Endodermal cell (in vitro differentiated cells): ENCODE results near the gene BRCC3. TPM values are rescaled to one million over a fixed set of nuclear protein-coding genes. Genes with fewer than 3 reads are reported as not detected.

Experiments
- DNase-seq: peaks from one replicate; pipeline ENCODE4 v3.0.0-alpha.2; 2017
- H3K27ac ChIP-seq: 2 replicates; pipeline ENCODE4 v1.5.1; 2013; ENCODE audit warnings: mild to moderate bottlenecking, low read depth, low read length, moderate library complexity
- H3K27me3 ChIP-seq: 2 replicates; pipeline ENCODE4 v1.6.1; 2013; ENCODE audit warnings: mild to moderate bottlenecking, low read length, moderate library complexity; ENCODE audit not compliant: insufficient read depth, control insufficient read depth, poor library complexity, severe bottlenecking
- H3K36me3 ChIP-seq: 2 replicates; pipeline ENCODE4 v1.7.0; 2013; ENCODE audit warnings: mild to moderate bottlenecking, low read length, moderate library complexity; ENCODE audit not compliant: control insufficient read depth, insufficient read depth
- H3K4me1 ChIP-seq: one replicate; pipeline ENCODE4 v1.7.0; 2013; ENCODE audit warnings: low read length; ENCODE audit not compliant: control insufficient read depth, insufficient read depth
- H3K4me3 ChIP-seq: 2 replicates; pipeline ENCODE4 v1.5.1; 2013; ENCODE audit warnings: mild to moderate bottlenecking, low read length, moderate library complexity
- H3K9ac ChIP-seq: 2 replicates; pipeline ENCODE4 v1.6.1; 2013; ENCODE audit warnings: mild to moderate bottlenecking, low read length, moderate library complexity; ENCODE audit not compliant: poor library complexity, severe bottlenecking; ENCODE audit errors: extremely low read depth
- H3K9me3 ChIP-seq: 2 replicates; pipeline ENCODE4 v1.6.1; 2013; ENCODE audit warnings: mild to moderate bottlenecking, low read length, moderate library complexity; ENCODE audit not compliant: control insufficient read depth
- H3K27ac Mint-ChIP-seq: 2 replicates; pipeline ENCODE4 v1.8.0; 2020; ENCODE audit warnings: mixed read lengths
- H3K27me3 Mint-ChIP-seq: 2 replicates; pipeline ENCODE4 v1.8.0; 2021; ENCODE audit warnings: mild to moderate bottlenecking, mixed read lengths; ENCODE audit not compliant: insufficient read depth
- H3K36me3 Mint-ChIP-seq: 2 replicates; pipeline ENCODE4 v1.8.0; 2020; ENCODE audit warnings: low read depth, mixed read lengths
- H3K4me1 Mint-ChIP-seq: 2 replicates; pipeline ENCODE4 v1.8.0; 2020; ENCODE audit warnings: mixed read lengths
- H3K4me3 Mint-ChIP-seq: 2 replicates; pipeline ENCODE4 v1.8.0; 2020; ENCODE audit warnings: mild to moderate bottlenecking, moderate library complexity, mixed read lengths
- H3K9me3 Mint-ChIP-seq: 2 replicates; pipeline ENCODE4 v1.8.0; 2020; ENCODE audit warnings: mild to moderate bottlenecking, mixed read lengths
- CTCF ChIP-seq: fragments of 200-600 bp; sonication (generic); conservative IDR thresholded peaks from 2 replicates; pipeline ENCODE4 v1.5.0; 2021; ENCODE audit warnings: antibody characterized with exemption, mild to moderate bottlenecking
- WGBS, 2 experiments: methylation state at CpG; one replicate each; pipeline versions ENCODE4 v1.1.5 to v1.1.7; 2013; ENCODE audit warnings: missing lambda C conversion rate in 2 of 2, mixed read lengths in 1 of 2; ENCODE audit not compliant: insufficient coverage in 1 of 2, insufficient read length in 1 of 2; 5-methylcytosine and 5-hydroxymethylcytosine counted together
- total RNA-seq, 2 donors: library from RNA; stranded (reverse); fragmentation: NEBNext Ultra II Directional in 1 of 2; extraction: Animal tissue kit (Norgen Biotek cat#: 25700) in 1 of 2; gene quantifications; 2 replicates in 1 of 2; 3 replicates in 1 of 2; pipeline ENCODE4 v1.2.1, GENCODE V29; 2021

BRCC3 gene
- total RNA-seq, 2 donors from 2014 or later, result 21.9 to 22.8 TPM

- Histone ChIP-seq H3K9me3 (no peaks in the 10 kb centered on the region), H3K4me3 (no peak overlapping the region), H3K9ac (no peak overlapping the region), H3K36me3 (peaks cover 15% of the 10 kb centered on the region), H3K27ac (no peak overlapping the region), H3K4me1 (no peaks in the 10 kb centered on the region), H3K27me3 (no peaks in the 10 kb centered on the region)
- WGBS, 2 experiments, result 78% methylated on average over 4 of the region's 4 CpGs; no CpG with 5 or more reads in 1 of the 2 experiments
- Mint-ChIP-seq H3K27ac (no peak overlapping the region), H3K36me3 (peaks cover 25% of the 10 kb centered on the region), H3K9me3 (peaks cover 31% of the 10 kb centered on the region), H3K4me1 (no peaks in the 10 kb centered on the region), H3K4me3 (no peak overlapping the region), H3K27me3 (no peaks in the 10 kb centered on the region)
- no peak for DNase-seq
- peak; percentile 79 for TF ChIP-seq CTCF
Measured at GRCh38 chrX:155094468-155095061, 23.3 kb downstream of the BRCC3 start.

- H3K9ac ChIP-seq, result no peak overlapping the region
- no peaks in the 10 kb centered on the region for H3K4me1 Mint-ChIP-seq
- WGBS, 2 experiments, result 90% methylated on average over 1 of the region's 2 CpGs; no CpG with 5 or more reads in 1 of the 2 experiments
Measured at GRCh38 chrX:155105919-155106318, 34.6 kb downstream of the BRCC3 start.

GRCh38 chrX:155108427-155108826, 37.1 kb downstream of the BRCC3 start:
- H3K9me3 ChIP-seq, result peaks cover 6% of the 10 kb centered on the region
- Mint-ChIP-seq H3K27me3 (no peaks in the 10 kb centered on the region), H3K27ac (no peak overlapping the region), H3K4me3 (no peak overlapping the region), H3K9me3 (peaks cover 53% of the 10 kb centered on the region), H3K4me1 (no peaks in the 10 kb centered on the region), H3K36me3 (peaks cover 26% of the 10 kb centered on the region)
- H3K9ac ChIP-seq, result no peak overlapping the region
- DNase-seq, result no peak
- no peak for TF ChIP-seq CTCF
- H3K4me3 ChIP-seq, result no peak overlapping the region
- H3K4me1 ChIP-seq, result no peaks in the 10 kb centered on the region
- H3K36me3 ChIP-seq, result peaks cover 16% of the 10 kb centered on the region
- no peak overlapping the region for H3K27ac ChIP-seq
- H3K27me3 ChIP-seq, result no peaks in the 10 kb centered on the region

More at GRCh38 chrX:155105919-155106318, 34.6 kb downstream of the BRCC3 start:
- H3K4me3 ChIP-seq, result no peak overlapping the region
- H3K27me3 ChIP-seq, result no peaks in the 10 kb centered on the region
- H3K36me3 ChIP-seq, result peaks cover 10% of the 10 kb centered on the region
- no peak overlapping the region for H3K27ac ChIP-seq
- no peaks in the 10 kb centered on the region for H3K9me3 ChIP-seq
- peaks cover 16% of the 10 kb centered on the region for H3K36me3 Mint-ChIP-seq
- no peak overlapping the region for H3K27ac Mint-ChIP-seq
- H3K27me3 Mint-ChIP-seq, result no peaks in the 10 kb centered on the region
- no peak overlapping the region for H3K4me3 Mint-ChIP-seq
- H3K9me3 Mint-ChIP-seq, result peaks cover 41% of the 10 kb centered on the region
- no peaks in the 10 kb centered on the region for H3K4me1 ChIP-seq
- DNase-seq, result no peak
- no peak for TF ChIP-seq CTCF
